Stimulated activated CD4-positive, alpha-beta T cell treated with anti-CD3 and anti-CD28 coated beads, TNF-alpha, amount 100 ng/mL, for 48 hours (primary cell): ENCODE results near the gene SDF4.

ENCODE experiments used
- DNase-seq, 3 donors: peaks; one replicate each; pipeline ENCODE4 v3.0.0-alpha.2; 2020; ENCODE audit warnings: low read depth in 3 of 3

Gene SDF4

GRCh38 chr1:1212780-1213344 is 18.9 kb downstream of the SDF4 start:
- no peak for DNase-seq

DNA sequence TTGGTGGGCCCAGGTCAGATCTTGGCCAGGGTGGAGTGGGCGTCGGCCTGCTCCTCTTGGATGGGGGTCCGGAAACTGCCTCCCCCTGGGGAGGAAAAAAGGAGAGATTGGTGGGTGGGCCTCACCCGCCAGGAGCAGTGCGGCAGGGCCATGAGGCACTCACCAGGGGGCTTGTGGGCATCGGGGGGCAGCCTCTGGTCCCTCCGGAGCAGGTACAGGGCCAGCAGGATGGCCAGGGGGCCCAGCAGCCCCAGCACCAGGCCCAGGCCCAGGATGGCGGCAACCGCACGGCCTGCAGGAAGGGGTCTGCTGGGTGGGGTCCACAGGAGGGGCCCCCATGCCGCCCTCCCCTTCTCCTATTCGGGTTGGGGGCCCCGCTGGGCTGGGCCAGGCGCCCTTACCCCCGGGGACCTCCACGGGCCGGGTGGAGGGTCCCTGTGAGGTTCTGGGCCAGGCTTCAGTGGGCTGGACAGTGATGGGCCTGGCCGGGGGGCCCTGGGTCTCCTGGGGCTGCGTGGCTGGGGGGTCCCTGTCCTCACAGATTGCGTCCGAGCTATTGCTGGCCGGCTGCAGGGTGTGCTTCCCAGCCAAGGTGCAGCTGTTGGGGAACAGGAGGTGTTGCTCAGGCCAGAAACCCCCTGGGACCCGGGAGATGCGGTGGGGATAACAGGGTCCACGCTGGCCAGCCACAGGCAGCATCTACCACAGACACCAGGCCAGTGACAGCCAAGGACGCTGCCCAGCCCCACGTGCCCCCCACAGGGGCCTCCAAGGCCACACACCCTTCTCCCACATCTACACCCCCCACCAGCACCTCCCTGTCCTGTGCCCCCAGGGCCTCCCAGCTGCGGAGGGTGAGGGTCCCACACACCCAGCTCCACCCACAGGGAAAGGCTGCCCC is 20.0 kb downstream of the SDF4 start:
- no peak for DNase-seq

DNA sequence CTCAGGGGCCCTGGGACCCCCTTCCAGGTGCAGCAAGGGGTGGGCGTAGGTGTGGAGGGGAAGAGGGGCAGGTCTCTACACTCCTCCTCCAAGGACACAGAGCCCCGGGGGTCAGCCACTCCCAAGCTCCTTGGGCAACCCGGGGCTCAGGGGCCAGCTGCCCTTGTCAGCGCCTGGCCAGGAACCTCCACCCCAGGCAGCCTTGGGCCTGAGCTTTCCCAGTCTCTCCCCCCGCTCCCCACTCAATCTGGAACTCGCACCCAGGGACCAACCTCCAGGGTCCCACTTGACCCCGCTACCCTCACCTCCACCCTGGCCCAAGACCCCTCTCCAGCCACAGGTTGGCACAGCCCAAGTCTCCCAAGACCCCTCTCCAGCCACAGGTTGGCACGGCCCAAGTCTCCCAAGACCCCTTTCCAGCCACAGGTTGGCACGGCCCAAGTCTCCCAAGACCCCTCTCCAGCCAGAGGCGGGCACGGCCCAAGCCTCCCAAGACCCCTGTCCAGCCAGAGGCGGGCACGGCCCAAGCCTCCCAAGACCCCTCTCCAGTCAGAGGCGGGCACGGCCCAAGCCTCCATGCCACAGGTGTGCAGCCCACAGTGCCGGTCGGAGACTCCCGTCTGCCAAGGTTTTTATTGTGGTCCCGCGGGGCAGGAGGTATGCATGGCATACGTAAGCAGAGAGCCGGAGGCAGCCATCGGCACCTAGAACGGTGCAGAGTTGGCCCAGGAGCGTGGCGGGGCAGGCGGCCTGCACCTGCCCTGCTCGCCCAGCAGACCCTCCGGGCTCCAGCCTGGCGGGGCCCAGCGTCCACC is 20.9 kb downstream of the SDF4 start:
- DNase-seq: no peak

- peak in 1 of 3 donors; percentile 69 for DNase-seq
Observed at GRCh38 chr1:1208713-1209433, 22.9 kb downstream of the SDF4 start.

GRCh38 chr1:1207571-1207892 is 24.3 kb downstream of the SDF4 start:
- no peak for DNase-seq

- no peak for DNase-seq
Observed at GRCh38 chr1:1206966-1207531, 24.8 kb downstream of the SDF4 start.

- DNase-seq: no peak
Observed at GRCh38 chr1:1206376-1206965, 25.3 kb downstream of the SDF4 start, which contains the start of gene TNFRSF18. Gene TNFRSF18 (minus strand): TSS chr1:1206592. CDS start chr1:1206571, 21 bp downstream.

DNA sequence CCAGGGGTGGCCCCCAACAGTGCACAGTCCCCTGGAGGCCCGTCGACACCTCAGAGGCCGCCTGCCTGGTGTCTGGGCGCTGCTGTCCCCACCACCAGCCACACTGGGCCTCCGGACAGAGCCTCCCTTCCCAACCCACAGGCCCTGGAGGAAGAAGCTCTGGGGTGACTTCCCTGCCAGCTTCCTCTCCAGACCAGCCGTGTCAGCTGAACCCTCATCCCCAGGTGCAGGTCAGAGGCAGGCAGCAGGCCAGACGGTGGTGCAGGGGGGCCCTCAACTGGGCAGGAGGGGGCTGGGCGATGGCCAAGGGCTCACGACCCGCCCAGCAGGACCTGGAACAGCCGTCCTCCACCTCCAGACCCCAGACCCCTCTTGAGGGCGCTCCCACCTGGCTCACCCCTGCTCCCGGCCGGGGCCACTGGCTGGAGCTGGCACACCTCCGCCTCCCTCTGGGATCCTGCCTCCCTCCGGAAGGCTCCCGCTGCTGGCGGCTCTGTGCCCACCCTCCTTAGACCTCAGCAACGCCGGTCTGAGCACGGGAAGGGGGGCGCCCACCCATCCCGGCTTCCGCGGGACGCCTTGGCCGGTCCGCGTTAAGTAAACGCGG is 25.9 kb downstream of the SDF4 start:
- DNase-seq: no peak

- DNase-seq: no peak
Observed at GRCh38 chr1:1204998-1205768, 26.6 kb downstream of the SDF4 start.

DNA sequence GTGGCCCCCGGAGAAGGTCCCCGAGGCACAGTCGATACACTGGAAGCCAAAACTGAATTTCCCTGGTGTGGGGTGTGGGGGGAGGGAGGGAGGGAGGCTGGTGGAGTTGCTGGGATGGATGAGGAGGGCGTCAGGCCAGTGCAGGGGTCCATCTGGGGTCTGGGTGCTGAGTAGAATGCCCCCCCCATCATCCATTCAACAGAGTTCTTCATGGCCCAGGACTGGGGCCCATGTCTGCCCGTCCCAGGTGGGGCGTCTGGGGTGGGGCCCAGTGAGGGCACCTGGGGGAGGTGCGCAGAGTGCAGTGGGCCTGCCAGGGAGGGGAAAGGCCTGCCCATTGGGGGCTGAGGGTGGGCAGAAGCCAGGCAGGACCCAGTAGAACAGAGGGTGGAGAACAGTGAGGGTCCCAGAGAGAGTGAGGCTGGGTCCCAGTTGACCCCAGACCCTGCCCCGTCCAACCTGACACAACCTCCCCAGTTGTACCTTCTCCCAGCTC is 27.3 kb downstream of the SDF4 start:
- DNase-seq: no peak

GRCh38 chr1:1203561-1204424 is 28.0 kb downstream of the SDF4 start:
- no peak for DNase-seq

- DNase-seq: no peak
Observed at GRCh38 chr1:1202831-1203560, 28.8 kb downstream of the SDF4 start.

DNA sequence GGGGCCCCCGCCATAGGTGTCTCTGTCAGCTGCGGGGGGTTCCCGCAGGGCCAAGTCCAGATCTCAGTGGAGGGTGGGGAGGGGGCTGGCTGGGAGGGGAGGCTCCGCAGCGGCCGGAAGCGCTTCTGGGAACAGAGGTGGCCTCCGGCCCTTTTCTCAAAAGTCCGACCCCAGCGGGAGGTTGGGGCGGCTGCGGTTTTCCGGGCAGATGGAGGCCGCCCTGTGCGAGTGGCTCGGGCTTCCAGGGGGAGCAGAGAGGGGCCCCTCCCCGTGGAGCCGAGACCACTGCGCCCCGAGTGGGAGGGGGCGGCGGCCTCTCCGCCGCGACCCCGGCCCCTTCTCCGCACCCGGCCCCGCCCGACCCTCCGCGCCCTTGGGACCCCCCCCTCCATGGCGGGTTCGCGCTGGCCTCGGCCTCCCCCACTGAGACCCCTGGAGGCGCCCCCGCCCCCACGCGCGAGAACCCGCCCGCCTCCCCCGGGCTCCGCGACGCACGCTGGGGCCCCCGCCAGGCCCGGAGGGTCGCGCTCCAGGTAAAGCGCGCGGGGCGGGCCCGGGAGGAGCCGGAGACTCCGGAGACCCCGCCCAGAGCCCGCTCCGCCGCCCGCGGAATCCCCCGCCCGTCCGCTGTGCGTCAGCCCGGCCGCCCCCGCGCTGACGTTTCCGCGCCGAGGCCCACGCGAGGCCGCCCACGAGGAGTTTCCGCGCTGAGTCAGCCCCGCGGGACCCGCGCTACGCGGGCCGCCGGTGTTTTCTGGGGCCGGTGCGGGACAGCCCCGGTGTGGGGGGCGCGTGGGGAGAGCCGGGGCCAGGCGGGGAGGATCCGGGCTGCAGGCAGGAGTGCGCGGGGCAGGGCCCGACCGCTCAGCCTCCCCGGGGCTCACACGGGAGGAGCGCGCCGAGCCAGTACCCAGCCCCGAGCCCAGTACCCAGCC is 30.7 kb downstream of the SDF4 start:
- DNase-seq: peak; percentile 69 to 85 (median 74)

DNA sequence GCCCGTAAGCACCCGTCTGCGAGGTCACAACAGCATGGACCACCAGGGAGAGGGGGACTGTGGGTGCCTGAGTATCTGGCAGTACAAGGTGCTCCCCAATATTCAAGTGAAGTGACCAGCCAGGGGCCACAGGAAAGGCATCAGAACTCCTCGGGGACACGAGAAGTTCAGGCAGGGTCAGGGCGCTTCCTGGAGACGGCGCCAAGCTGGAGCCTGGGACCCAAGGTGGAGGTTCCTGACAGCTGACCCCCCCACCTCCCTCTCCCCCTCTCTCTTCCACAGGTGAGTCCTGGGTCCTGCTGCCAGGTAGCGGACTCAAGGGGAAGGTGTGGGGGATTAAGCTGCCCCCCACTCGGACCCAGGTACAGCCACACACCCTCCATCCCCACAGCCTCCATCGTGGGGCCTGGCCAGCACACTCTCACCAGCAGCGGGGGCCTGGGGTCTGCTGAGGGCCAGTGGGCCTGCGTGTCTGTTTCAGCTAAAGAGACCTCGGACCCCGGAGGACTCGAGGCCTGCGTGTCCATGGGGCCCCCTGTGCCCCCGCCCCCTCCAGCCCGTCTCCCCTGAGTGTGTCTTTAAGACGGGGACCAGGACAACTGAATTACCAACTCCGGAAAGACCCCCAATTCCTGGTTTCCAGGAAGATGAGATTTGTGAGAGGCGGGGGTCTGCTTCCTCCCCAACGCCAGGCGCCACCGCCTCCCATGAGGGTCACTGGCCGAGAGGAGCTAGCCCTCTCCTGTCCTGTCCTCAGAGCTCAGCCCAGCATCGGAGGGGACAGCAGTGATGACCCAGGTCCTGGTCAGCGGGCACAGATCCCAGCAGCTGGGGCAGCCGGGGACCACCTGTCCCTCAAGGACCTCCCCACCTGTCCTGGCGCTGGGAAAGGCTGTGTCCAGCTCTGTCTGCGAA is 31.6 kb downstream of the SDF4 start:
- DNase-seq: no peak

DNA sequence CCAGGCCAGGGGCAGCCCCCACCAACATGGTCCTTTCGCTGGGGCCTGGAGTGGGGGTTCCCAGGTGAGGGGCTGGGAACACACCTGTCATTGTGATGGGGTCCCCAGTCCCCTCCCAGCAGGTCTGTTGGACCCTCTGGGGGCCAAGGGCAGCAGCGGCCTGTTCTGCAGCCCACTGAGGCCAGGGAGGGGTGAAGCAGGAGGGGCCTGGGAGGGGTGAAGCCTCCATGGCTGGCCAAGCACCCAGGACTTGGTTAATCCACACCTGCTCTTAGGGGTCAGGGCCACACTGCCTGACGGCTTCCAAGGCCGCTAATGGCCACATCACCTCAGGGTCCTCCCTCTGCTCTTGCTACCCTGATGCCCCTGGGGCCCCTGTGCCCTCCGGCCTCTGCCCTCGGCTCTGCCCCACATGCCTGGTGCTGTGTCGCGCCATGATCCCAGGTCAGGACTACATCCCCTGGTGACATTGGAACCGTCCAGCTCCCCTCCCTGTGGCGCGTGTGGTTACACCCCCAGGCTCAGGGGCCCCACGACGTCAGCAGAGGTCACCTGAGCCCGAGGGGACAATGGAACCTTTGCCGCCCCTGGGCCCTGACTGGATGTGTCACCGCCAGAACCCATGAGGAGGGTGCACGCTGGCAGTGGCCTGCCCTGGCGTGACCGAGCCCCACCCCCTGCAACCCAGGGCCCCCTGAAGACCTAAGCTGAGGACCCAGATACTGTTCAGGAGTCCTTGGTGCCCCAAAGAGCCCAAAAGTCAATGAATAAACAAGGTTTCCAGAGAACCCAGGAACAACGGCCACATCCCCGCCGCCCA is 32.5 kb downstream of the SDF4 start:
- DNase-seq: no peak
